ENCODE measurements around the gene ZNF655. TPM values are rescaled to one million over a fixed set of nuclear protein-coding genes. Genes with fewer than 3 reads are reported as not detected.

Gene ZNF655
- total and polyA plus RNA-seq, 2 of the 8 experiments (the other 6 are each of a cell fraction or from before 2014, with no cell fraction given): 27.1 to 37.8 TPM

GRCh38 chr7:99553039-99553438, 5.4 kb upstream of the ZNF655 start:
- Histone ChIP-seq H3K27ac (ENCODE audit: low read depth, low read length) (no peak overlapping the region), H3K9me3 (ENCODE audit: insufficient read depth in 2 of 2, low read depth in 1 of 2, low read length in 1 of 2) (peaks cover 0 to 4% of the 10 kb centered on the region in 2 experiments; a peak in 1 of 4 replicates), H3K4me3 (ENCODE audit: extremely low read depth in 1 of 4, insufficient read depth in 2 of 4, low read depth in 3 of 4, low read length in 4 of 4) (no peak overlapping the region), H3K9ac (replicated peaks in 1 of 4; ENCODE audit: extremely low read depth in 1 of 4, low read depth in 3 of 4, low read length in 3 of 4) (no peak overlapping the region), H3K4me2 (ENCODE audit: insufficient read depth in 1 of 2, low read depth in 2 of 2, low read length in 2 of 2) (no peak overlapping the region; a peak in 1 of 4 replicates), H3K79me1 (ENCODE audit: low read depth, low read length) (no peaks in the 10 kb centered on the region; the same call in 1 of the 2 replicates), H2AK5ac (ENCODE audit: low read depth, low read length) (no peak overlapping the region), H3K14ac (ENCODE audit: insufficient read length) (no peak overlapping the region), H2BK12ac (ENCODE audit: low read depth, low read length) (no peak overlapping the region), H4K8ac (ENCODE audit: extremely low read depth, insufficient read depth, low read length) (no peak overlapping the region), H3K23me2 (ENCODE audit: low read depth, low read length) (peaks cover 5% of the 10 kb centered on the region), H3K4ac (replicated peaks; ENCODE audit: insufficient read length, low read depth, low read length) (no peak overlapping the region), H4K20me1 (replicated peaks in 1 of 2; ENCODE audit: control insufficient read depth in 1 of 2, insufficient read depth in 2 of 2, low read length in 2 of 2) (no peaks in the 10 kb centered on the region), H4K91ac (replicated peaks; ENCODE audit: insufficient read length, low read length) (no peak overlapping the region), H2AFZ (ENCODE audit: low read length) (no peak overlapping the region), H3K36me3 (ENCODE audit: control insufficient read depth in 2 of 4, insufficient read depth in 4 of 4, low read length in 3 of 4) (peaks cover 2 to 12% (median 4%) of the 10 kb centered on the region in 4 experiments; a peak in 6 of 8 replicates), H2BK15ac (ENCODE audit: low read length) (no peak overlapping the region), H3K27me3 (replicated peaks in 1 of 4; ENCODE audit: control insufficient read depth in 3 of 4, extremely low read depth in 1 of 4, insufficient read depth in 3 of 4, low read length in 3 of 4) (no peaks in the 10 kb centered on the region), H3K18ac (ENCODE audit: extremely low read depth, low read length) (no peak overlapping the region), H3K4me1 (replicated peaks in 1 of 4; ENCODE audit: control insufficient read depth in 3 of 4, insufficient read depth in 4 of 4, low read length in 3 of 4) (peaks cover 0 to 5% (median 0%) of the 10 kb centered on the region in 4 experiments; a peak in 3 of 7 replicates), H2BK120ac (replicated peaks; ENCODE audit: low read depth, low read length) (no peak overlapping the region), H3K56ac (replicated peaks; ENCODE audit: insufficient read length, low read depth, low read length) (no peak overlapping the region), H3K79me2 (ENCODE audit: control insufficient read depth in 1 of 2, insufficient read depth in 2 of 2, low read length in 2 of 2) (peaks cover 0 to 19% of the 10 kb centered on the region in 2 experiments; a peak in 2 of 4 replicates), H4K5ac (ENCODE audit: insufficient read length, low read depth, low read length) (no peak overlapping the region), H2BK20ac (ENCODE audit: low read length) (no peak overlapping the region), H3K23ac (ENCODE audit: insufficient read length) (no peak overlapping the region), H2BK5ac (ENCODE audit: low read depth, low read length) (no peak overlapping the region)
- POLR2A ChIA-PET (ENCODE audit: partially characterized antibody): no interaction called here
- CTCF ChIA-PET (ENCODE audit: partially characterized antibody): interaction anchor here (1.2 kb wide), 1 partner anchor 50 kb away, joined by 3 read pairs; no protein-coding TSS in a partner anchor
- FAIRE-seq (no peak), DNase-seq (ENCODE audit: low read depth in 1 of 2, low spot score in 2 of 2) (no peak)
- TF ChIP-seq SIRT6 (IDR thresholded peaks at IDR 0.05; ENCODE audit: low read length) (no peak), BACH1 (IDR thresholded peaks at IDR 0.05; ENCODE audit: low read length) (no peak), EZH2 (IDR thresholded peaks at IDR 0.05; ENCODE audit: low read depth, low read length, severe bottlenecking) (no peak), TAF7 (optimal IDR thresholded peaks at IDR 0.05; ENCODE audit: borderline replicate concordance, low read depth, low read length) (no peak), ATF3 (IDR thresholded peaks at IDR 0.05; ENCODE audit: insufficient read depth, low read depth, low read length) (no peak), POLR2AphosphoS5 (IDR thresholded peaks at IDR 0.05; ENCODE audit: low read depth, low read length) (no peak), SRF (IDR thresholded peaks at IDR 0.05; ENCODE audit: low read depth, low read length) (no peak)
- 93% methylated on average over 4 of the region's 4 CpGs; no CpG with 5 or more reads in 1 of the 2 experiments for WGBS, 2 experiments (ENCODE audit: extremely low coverage in 1 of 2, insufficient coverage in 1 of 2, insufficient read length in 1 of 2, insufficient replicate concordance in 2 of 2, low coverage in 1 of 2, low lambda C conversion rate in 2 of 2, missing lambda C conversion rate in 1 of 2)

Data from H1 (cell line).